ENCODE results near the gene COP1.
"Not testable (repeated sequence)": the region's sequence is repeated elsewhere in the genome, so short reads cannot be mapped to it uniquely, and the experiment has no call there.

COP1 gene

GRCh38 chr1:176206961-176207902 is at the start of gene COP1:
Gene COP1, minus strand, starts transcription at chr1:176207286. Its CDS starts 308 bp downstream, at chr1:176206978.
- peak; percentile 98 for DNase-seq

GRCh38 chr1:176252191-176252590 is 45.1 kb upstream of the COP1 start:
- no peak for DNase-seq

- DNase-seq = no peak
These were observed 37.8 kb upstream of the COP1 start for GRCh38 chr1:176244851-176245250.

- no peak for DNase-seq
These were observed 36.7 kb upstream of the COP1 start for GRCh38 chr1:176243746-176244145.

- no peak for DNase-seq
These were observed 34.4 kb upstream of the COP1 start for GRCh38 chr1:176241385-176242015.

GRCh38 chr1:176233657-176234056 is 26.6 kb upstream of the COP1 start:
- DNase-seq = not testable (repeated sequence)

- no peak for DNase-seq
These were observed 20.5 kb upstream of the COP1 start for GRCh38 chr1:176227579-176227978.

GRCh38 chr1:176225911-176226310 is 18.8 kb upstream of the COP1 start:
- no peak for DNase-seq

GRCh38 chr1:176225479-176225875 is 18.4 kb upstream of the COP1 start:
- DNase-seq = no peak

- no peak for DNase-seq
These were observed 15.1 kb upstream of the COP1 start for GRCh38 chr1:176222196-176222595.

- DNase-seq = no peak
These were observed 13.1 kb upstream of the COP1 start for GRCh38 chr1:176220100-176220689.

GRCh38 chr1:176217461-176218099 is 10.5 kb upstream of the COP1 start:
- no peak for DNase-seq

GRCh38 chr1:176216031-176216430 is 8.9 kb upstream of the COP1 start:
- DNase-seq = no peak

GRCh38 chr1:176211396-176212165 is 4.5 kb upstream of the COP1 start:
- no peak for DNase-seq

- no peak for DNase-seq
These were observed 948 bp upstream of the COP1 start for GRCh38 chr1:176208034-176208433.

GRCh38 chr1:176206006-176206960 is 803 bp downstream of the COP1 start:
- peak; percentile 47 for DNase-seq

- no peak for DNase-seq
These were observed 1.7 kb downstream of the COP1 start for GRCh38 chr1:176205332-176205914.

GRCh38 chr1:176204655-176205054 is 2.4 kb downstream of the COP1 start:
- not testable (repeated sequence) for DNase-seq

GRCh38 chr1:176203735-176204134 is 3.4 kb downstream of the COP1 start:
- no peak for DNase-seq

GRCh38 chr1:176201568-176201967 is 5.5 kb downstream of the COP1 start:
- DNase-seq = no peak

- DNase-seq = no peak
These were observed 7.4 kb downstream of the COP1 start for GRCh38 chr1:176199707-176200106.

Data from CD4-positive, alpha-beta T cell treated with Interleukin-17A for 4 hours (primary cell).